Calu3 (cell line): ENCODE measurements around the gene PPP1R16B. TPM values are rescaled to one million over a fixed set of nuclear protein-coding genes. Genes with fewer than 3 reads are reported as not detected.

Experiments
- BruUV-seq: library from RNA; stranded (reverse); fragments of 400-500 nt; replicated peaks from 2 replicates; lab custom pipeline; 2021; lab: Mats Ljungman, UMichigan
- CTCF ChIA-PET: fragments of 300-600 bp; sonication (Branson Sonifier 250); formaldehyde crosslinking; loops from one replicate; lab custom pipeline; 2022; ENCODE audit warnings: antibody characterized with exemption; lab: Charles Lee
- DNase-seq: peaks from one replicate; pipeline ENCODE4 v3.0.0; 2022
- H3K27ac Mint-ChIP-seq: one replicate; pipeline ENCODE4 v1.8.0; 2022; ENCODE audit warnings: mixed read lengths; ENCODE audit not compliant: unreplicated experiment
- H3K27me3 Mint-ChIP-seq: one replicate; pipeline ENCODE4 v1.8.0; 2022; ENCODE audit warnings: mixed read lengths; ENCODE audit not compliant: unreplicated experiment
- H3K36me3 Mint-ChIP-seq: one replicate; pipeline ENCODE4 v1.8.0; 2022; ENCODE audit warnings: mild to moderate bottlenecking, moderate library complexity, mixed read lengths; ENCODE audit not compliant: insufficient read depth, unreplicated experiment
- H3K4me1 Mint-ChIP-seq: one replicate; pipeline ENCODE4 v1.8.0; 2022; ENCODE audit warnings: mild to moderate bottlenecking, low read depth, mixed read lengths; ENCODE audit not compliant: unreplicated experiment
- H3K4me3 Mint-ChIP-seq: one replicate; pipeline ENCODE4 v1.8.0; 2022; ENCODE audit warnings: mild to moderate bottlenecking, low read depth, moderate library complexity, mixed read lengths; ENCODE audit not compliant: unreplicated experiment
- H3K9me3 Mint-ChIP-seq: one replicate; pipeline ENCODE4 v1.8.0; 2022; ENCODE audit warnings: low read depth, mixed read lengths; ENCODE audit not compliant: unreplicated experiment
- intact Hi-C: fragments of 100-400 bp; cut with micrococcal nuclease; formaldehyde crosslinking; loops from one replicate; pipeline ENCODE4 v1.10.0; 2022; ENCODE audit not compliant: unreplicated experiment
- total RNA-seq: library from RNA; stranded (reverse); gene quantifications from 2 replicates; pipeline ENCODE4 v1.2.3, GENCODE V29; 2022
- TF ChIP-seq, protein P1 (sequence below): fragments of 200-600 bp; IDR thresholded peaks from one replicate; pipeline ENCODE4 v1.8.0; 2022; ENCODE audit warnings: antibody characterized with exemption; ENCODE audit not compliant: unreplicated experiment

Gene PPP1R16B
- total RNA-seq, 1 experiment from 2014 or later: not detected

DNA sequence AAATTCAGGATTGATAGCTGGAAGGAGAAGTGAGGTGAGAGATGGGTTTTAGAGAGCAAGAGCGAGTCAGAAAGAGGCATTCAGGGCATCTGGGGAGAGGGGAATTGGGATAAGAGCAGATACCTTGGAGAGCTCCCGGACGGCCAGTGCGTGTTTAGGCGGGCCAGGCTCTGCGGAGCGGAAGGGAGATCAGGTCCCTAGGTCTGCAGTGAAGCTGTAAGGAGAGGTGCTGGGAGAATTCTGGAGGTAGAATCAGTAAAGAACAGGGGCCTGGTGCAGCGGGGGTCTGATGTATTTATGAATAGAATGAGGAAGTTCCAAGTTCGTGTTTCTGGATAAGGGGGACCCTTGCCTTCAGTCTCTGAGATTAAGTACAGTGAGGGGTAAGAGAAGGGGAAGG lies 73.4 kb downstream of the PPP1R16B start:
- no TSS peak for BruUV-seq
- no peak overlapping the region for H3K27ac Mint-ChIP-seq
- TF ChIP-seq, protein P1, sequence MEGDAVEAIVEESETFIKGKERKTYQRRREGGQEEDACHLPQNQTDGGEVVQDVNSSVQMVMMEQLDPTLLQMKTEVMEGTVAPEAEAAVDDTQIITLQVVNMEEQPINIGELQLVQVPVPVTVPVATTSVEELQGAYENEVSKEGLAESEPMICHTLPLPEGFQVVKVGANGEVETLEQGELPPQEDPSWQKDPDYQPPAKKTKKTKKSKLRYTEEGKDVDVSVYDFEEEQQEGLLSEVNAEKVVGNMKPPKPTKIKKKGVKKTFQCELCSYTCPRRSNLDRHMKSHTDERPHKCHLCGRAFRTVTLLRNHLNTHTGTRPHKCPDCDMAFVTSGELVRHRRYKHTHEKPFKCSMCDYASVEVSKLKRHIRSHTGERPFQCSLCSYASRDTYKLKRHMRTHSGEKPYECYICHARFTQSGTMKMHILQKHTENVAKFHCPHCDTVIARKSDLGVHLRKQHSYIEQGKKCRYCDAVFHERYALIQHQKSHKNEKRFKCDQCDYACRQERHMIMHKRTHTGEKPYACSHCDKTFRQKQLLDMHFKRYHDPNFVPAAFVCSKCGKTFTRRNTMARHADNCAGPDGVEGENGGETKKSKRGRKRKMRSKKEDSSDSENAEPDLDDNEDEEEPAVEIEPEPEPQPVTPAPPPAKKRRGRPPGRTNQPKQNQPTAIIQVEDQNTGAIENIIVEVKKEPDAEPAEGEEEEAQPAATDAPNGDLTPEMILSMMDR: no peak
- H3K4me1 Mint-ChIP-seq: no peaks in the 10 kb centered on the region
- DNase-seq: no peak
- no peaks in the 10 kb centered on the region for H3K36me3 Mint-ChIP-seq
- H3K27me3 Mint-ChIP-seq: peaks cover 59% of the 10 kb centered on the region
- H3K4me3 Mint-ChIP-seq: no peak overlapping the region
- intact Hi-C loops: loop anchor here (10.0 kb wide), 1 partner anchor 114 kb away; no protein-coding TSS in a partner anchor
- CTCF ChIA-PET: interaction anchor here (0.7 kb wide), 1 partner anchor 30 kb away, joined by 3 read pairs; no protein-coding TSS in a partner anchor
- no peaks in the 10 kb centered on the region for H3K9me3 Mint-ChIP-seq

DNA sequence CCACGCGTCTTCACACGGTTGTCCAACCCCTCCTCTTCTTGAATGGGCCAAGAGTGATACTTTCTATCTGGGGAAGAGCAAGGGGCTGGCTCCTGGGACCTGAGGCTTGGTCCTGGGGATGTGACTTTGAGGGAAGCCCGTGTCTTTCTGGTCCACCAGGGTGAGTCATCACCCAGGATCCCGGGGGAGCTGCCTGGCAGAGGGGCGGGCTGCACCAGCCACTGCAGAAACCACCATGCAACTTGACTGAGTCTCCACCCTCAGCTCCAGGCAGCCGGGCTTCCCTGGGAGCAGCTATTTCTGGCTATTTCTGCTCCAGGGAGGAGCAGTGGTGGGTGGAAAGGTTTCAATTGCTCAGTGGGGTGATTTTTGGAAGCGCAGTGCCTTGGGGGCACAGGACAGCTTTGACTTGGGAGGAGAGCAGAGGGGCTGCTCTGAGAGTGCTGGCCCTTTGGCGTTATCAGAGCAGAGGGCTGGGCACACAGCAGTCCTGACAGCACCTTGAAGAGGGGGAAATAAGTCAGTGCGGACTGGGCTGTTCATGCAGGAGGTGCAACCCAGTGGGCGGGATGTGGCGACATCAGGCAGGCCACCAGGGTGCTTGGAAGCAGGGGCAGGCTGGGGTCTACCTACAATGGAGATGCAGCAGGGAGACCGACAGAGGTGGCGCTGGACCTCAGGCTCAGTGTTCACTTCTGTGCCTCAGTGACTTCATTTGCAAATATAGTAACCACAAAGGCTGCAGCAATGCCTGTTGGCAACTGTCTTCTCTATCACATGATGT lies 75.6 kb downstream of the PPP1R16B start:
- H3K9me3 Mint-ChIP-seq: no peaks in the 10 kb centered on the region
- H3K27me3 Mint-ChIP-seq: peaks cover 59% of the 10 kb centered on the region
- intact Hi-C loops: no loop called here
- no TSS peak for BruUV-seq
- no peaks in the 10 kb centered on the region for H3K36me3 Mint-ChIP-seq
- CTCF ChIA-PET: no interaction called here
- H3K4me1 Mint-ChIP-seq: no peaks in the 10 kb centered on the region
- H3K27ac Mint-ChIP-seq: no peak overlapping the region
- TF ChIP-seq, protein P1: no peak
- no peak for DNase-seq
- H3K4me3 Mint-ChIP-seq: no peak overlapping the region

DNA sequence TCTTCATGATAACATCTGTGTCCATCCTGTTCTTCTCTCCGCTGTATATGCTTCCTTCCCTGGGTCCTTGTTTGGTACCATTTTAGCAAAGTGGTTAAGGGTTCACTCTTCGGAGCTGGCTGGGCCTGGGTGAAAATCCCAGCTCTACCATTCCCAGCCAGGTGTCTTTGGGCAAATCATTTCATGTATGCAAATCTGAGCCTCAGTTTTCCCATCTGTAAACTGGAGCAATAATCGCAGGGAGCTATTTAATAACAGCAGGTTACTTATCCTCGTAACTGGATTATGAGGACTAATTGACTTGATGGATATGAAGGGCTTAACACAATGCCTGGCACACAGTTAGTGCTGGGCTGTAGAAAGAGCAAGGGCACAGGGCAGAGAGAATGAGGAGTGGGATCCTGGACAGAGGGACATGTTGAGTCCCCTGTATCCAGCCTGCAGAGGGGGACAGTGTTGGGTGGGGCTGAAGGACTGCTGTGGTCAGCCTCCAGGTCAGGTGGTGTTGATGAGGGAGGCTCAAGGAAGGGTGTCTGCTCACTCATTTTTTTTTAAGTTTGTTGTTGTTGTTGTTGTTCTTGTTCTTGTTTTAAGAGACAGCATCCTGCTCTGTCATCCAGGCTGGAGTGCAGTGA lies 76.4 kb downstream of the PPP1R16B start:
- intact Hi-C loops: no loop called here
- CTCF ChIA-PET: interaction anchor here (0.6 to 0.8 kb wide), 3 partner anchors 11 to 125 kb away, joined by 3 read pairs; no protein-coding TSS in a partner anchor
- no peaks in the 10 kb centered on the region for H3K9me3 Mint-ChIP-seq
- H3K4me3 Mint-ChIP-seq: no peak overlapping the region
- no peaks in the 10 kb centered on the region for H3K4me1 Mint-ChIP-seq
- no TSS peak for BruUV-seq
- H3K36me3 Mint-ChIP-seq: no peaks in the 10 kb centered on the region
- DNase-seq: no peak
- H3K27me3 Mint-ChIP-seq: peaks cover 66% of the 10 kb centered on the region
- TF ChIP-seq, protein P1: no peak
- no peak overlapping the region for H3K27ac Mint-ChIP-seq

DNA sequence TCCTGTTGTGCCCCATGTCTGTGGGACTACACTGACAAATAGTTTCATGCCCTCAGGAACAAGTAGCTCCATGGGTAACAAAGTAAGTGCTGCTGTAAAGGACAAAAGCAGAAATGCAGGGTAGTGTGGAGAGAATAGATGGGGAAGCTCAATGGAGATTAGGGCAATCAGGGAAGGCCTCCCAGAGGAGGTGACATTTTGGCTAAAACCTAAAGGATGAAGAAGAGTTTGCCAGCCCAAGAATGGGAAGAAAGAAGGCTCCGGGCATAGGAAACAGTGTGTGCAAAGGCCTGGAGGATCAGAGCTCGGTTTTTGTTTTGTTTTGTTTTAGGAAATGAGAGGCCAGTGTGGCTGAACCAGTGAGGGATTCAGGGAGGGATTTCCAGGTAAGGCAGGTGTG lies 77.1 kb downstream of the PPP1R16B start:
- peaks cover 72% of the 10 kb centered on the region for H3K27me3 Mint-ChIP-seq
- intact Hi-C loops: no loop called here
- CTCF ChIA-PET: interaction anchor here (0.6 to 1.6 kb wide), 5 partner anchors 10 to 233 kb away, joined by 3 to 4 read pairs (median 3); no protein-coding TSS in a partner anchor
- H3K27ac Mint-ChIP-seq: no peak overlapping the region
- TF ChIP-seq, protein P1: no peak
- no peak for DNase-seq
- H3K4me3 Mint-ChIP-seq: no peak overlapping the region
- H3K9me3 Mint-ChIP-seq: no peaks in the 10 kb centered on the region
- no peaks in the 10 kb centered on the region for H3K4me1 Mint-ChIP-seq
- no peaks in the 10 kb centered on the region for H3K36me3 Mint-ChIP-seq
- BruUV-seq: no TSS peak
